Endothelial cell of hepatic sinusoid (primary cell): ENCODE measurements around the gene WNT3A.

Experiments used
- in situ Hi-C: cut with HindIII; loops from 2 replicates; pipeline ENCODE4 v1.10.0; 2017; ENCODE audit warnings: low sequenced_read_pairs

The WNT3A gene

GRCh38 chr1:228081578-228082213, 74.9 kb downstream of the WNT3A start:
- in situ Hi-C loops = no loop called here

GRCh38 chr1:228082214-228082917, 75.6 kb downstream of the WNT3A start, which contains the start of gene ARF1:
Gene ARF1 (plus strand): TSS chr1:228082708. CDS start chr1:228097115, 14,407 bp downstream.
- in situ Hi-C loops = no loop called here

GRCh38 chr1:228082918-228083870, 76.4 kb downstream of the WNT3A start:
- in situ Hi-C loops = no loop called here

- in situ Hi-C loops = no loop called here
Observed at GRCh38 chr1:228083871-228084278, 77.1 kb downstream of the WNT3A start.

GRCh38 chr1:228084325-228084724, 77.5 kb downstream of the WNT3A start:
- in situ Hi-C loops = no loop called here

- in situ Hi-C loops = no loop called here
Observed at GRCh38 chr1:228084797-228085196, 78.0 kb downstream of the WNT3A start.

- in situ Hi-C loops = no loop called here
Observed at GRCh38 chr1:228085287-228085951, 78.6 kb downstream of the WNT3A start.

- in situ Hi-C loops = no loop called here
Observed at GRCh38 chr1:228087771-228088251, 81.0 kb downstream of the WNT3A start.

- in situ Hi-C loops = no loop called here
Observed at GRCh38 chr1:228088586-228089498, 82.0 kb downstream of the WNT3A start.

- in situ Hi-C loops = no loop called here
Observed at GRCh38 chr1:228089519-228090380, 83.0 kb downstream of the WNT3A start.

GRCh38 chr1:228090613-228091081, 83.8 kb downstream of the WNT3A start:
- in situ Hi-C loops = no loop called here

- in situ Hi-C loops = no loop called here
Observed at GRCh38 chr1:228091084-228091483, 84.3 kb downstream of the WNT3A start.

- in situ Hi-C loops = no loop called here
Observed at GRCh38 chr1:228092342-228093049, 85.7 kb downstream of the WNT3A start.

- in situ Hi-C loops = no loop called here
Observed at GRCh38 chr1:228093050-228093906, 86.5 kb downstream of the WNT3A start.

GRCh38 chr1:228094432-228095016, 87.7 kb downstream of the WNT3A start:
- in situ Hi-C loops = no loop called here

GRCh38 chr1:228095161-228095560, 88.4 kb downstream of the WNT3A start:
- in situ Hi-C loops = no loop called here

GRCh38 chr1:228095938-228096337, 89.1 kb downstream of the WNT3A start:
- in situ Hi-C loops = no loop called here
